Activated naive CD4-positive, alpha-beta T cell treated with anti-CD3 and anti-CD28 coated beads, Interleukin-2, amount 10 ng/mL, durations not matched to agents 7 days and 5 days (primary cell): ENCODE results near the gene SPAG5.

Experiments used
- CTCF ChIA-PET: fragments of 350-600 bp; sonication (Branson Sonifier 250); formaldehyde crosslinking; loops from one replicate; lab custom pipeline; 2021; ENCODE audit warnings: antibody characterized with exemption; lab: Charles Lee
- DNase-seq: peaks from one replicate; pipeline ENCODE4 v3.0.0-alpha.2; 2020
- H3K27ac Mint-ChIP-seq: one replicate; pipeline ENCODE4 v1.8.0; 2021; ENCODE audit warnings: mild to moderate bottlenecking, moderate library complexity, mixed read lengths
- H3K27me3 Mint-ChIP-seq: one replicate; pipeline ENCODE4 v1.8.0; 2021; ENCODE audit warnings: mild to moderate bottlenecking, mixed read lengths
- H3K36me3 Mint-ChIP-seq: one replicate; pipeline ENCODE4 v1.8.0; 2021; ENCODE audit warnings: mixed read lengths
- H3K4me1 Mint-ChIP-seq: one replicate; pipeline ENCODE4 v1.8.0; 2021; ENCODE audit warnings: mixed read lengths
- H3K4me3 Mint-ChIP-seq: one replicate; pipeline ENCODE4 v1.8.0; 2021; ENCODE audit warnings: mild to moderate bottlenecking, moderate library complexity, mixed read lengths
- H3K9me3 Mint-ChIP-seq: one replicate; pipeline ENCODE4 v1.8.0; 2021; ENCODE audit warnings: mixed read lengths

Gene SPAG5, protein sequence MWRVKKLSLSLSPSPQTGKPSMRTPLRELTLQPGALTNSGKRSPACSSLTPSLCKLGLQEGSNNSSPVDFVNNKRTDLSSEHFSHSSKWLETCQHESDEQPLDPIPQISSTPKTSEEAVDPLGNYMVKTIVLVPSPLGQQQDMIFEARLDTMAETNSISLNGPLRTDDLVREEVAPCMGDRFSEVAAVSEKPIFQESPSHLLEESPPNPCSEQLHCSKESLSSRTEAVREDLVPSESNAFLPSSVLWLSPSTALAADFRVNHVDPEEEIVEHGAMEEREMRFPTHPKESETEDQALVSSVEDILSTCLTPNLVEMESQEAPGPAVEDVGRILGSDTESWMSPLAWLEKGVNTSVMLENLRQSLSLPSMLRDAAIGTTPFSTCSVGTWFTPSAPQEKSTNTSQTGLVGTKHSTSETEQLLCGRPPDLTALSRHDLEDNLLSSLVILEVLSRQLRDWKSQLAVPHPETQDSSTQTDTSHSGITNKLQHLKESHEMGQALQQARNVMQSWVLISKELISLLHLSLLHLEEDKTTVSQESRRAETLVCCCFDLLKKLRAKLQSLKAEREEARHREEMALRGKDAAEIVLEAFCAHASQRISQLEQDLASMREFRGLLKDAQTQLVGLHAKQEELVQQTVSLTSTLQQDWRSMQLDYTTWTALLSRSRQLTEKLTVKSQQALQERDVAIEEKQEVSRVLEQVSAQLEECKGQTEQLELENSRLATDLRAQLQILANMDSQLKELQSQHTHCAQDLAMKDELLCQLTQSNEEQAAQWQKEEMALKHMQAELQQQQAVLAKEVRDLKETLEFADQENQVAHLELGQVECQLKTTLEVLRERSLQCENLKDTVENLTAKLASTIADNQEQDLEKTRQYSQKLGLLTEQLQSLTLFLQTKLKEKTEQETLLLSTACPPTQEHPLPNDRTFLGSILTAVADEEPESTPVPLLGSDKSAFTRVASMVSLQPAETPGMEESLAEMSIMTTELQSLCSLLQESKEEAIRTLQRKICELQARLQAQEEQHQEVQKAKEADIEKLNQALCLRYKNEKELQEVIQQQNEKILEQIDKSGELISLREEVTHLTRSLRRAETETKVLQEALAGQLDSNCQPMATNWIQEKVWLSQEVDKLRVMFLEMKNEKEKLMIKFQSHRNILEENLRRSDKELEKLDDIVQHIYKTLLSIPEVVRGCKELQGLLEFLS

GRCh38 chr17:28598799-28599310, at the start of gene SPAG5:
Gene SPAG5, minus strand, starts transcription at chr17:28599025. Its CDS starts 79 bp downstream, at chr17:28598946.
- CTCF ChIA-PET: interaction anchor here (0.9 to 1.0 kb wide), 2 partner anchors 14 to 26 kb away, joined by 3 to 4 read pairs; no protein-coding TSS in a partner anchor
- Mint-ChIP-seq H3K9me3 (no peaks in the 10 kb centered on the region), H3K4me1 (peaks cover 24% of the 10 kb centered on the region), H3K27ac (peak within 1 kb of the TSS; percentile 99), H3K27me3 (no peaks in the 10 kb centered on the region), H3K36me3 (peaks cover 10% of the 10 kb centered on the region), H3K4me3 (peak within 1 kb of the TSS; percentile 82)
- peak; percentile 96 for DNase-seq

GRCh38 chr17:28646039-28646754, 47.4 kb upstream of the SPAG5 start:
- CTCF ChIA-PET: interaction anchor here (0.8 to 5.0 kb wide), 8 partner anchors 16 to 103 kb away, joined by 3 to 35 read pairs (median 3); partner anchors contain the start of genes NEK8, SDF2 and SUPT6H
- Mint-ChIP-seq H3K9me3 (no peaks in the 10 kb centered on the region), H3K4me1 (peaks cover 36% of the 10 kb centered on the region), H3K27me3 (no peaks in the 10 kb centered on the region), H3K36me3 (peaks cover 29% of the 10 kb centered on the region), H3K27ac (peak overlapping the region; percentile 94), H3K4me3 (peak overlapping the region; percentile 88)
- no peak for DNase-seq

- no peak for DNase-seq
- H3K4me3 Mint-ChIP-seq: peak overlapping the region; percentile 88
- peaks cover 36% of the 10 kb centered on the region for H3K4me1 Mint-ChIP-seq
- peak overlapping the region; percentile 94 for H3K27ac Mint-ChIP-seq
- no peaks in the 10 kb centered on the region for H3K27me3 Mint-ChIP-seq
- H3K9me3 Mint-ChIP-seq: no peaks in the 10 kb centered on the region
- peaks cover 31% of the 10 kb centered on the region for H3K36me3 Mint-ChIP-seq
- CTCF ChIA-PET: interaction anchor here (0.8 to 5.0 kb wide), 6 partner anchors 16 to 81 kb away, joined by 3 to 35 read pairs (median 3); partner anchors contain the start of genes PIGS, SDF2 and SUPT6H
Measured at GRCh38 chr17:28645576-28645939, 46.7 kb upstream of the SPAG5 start.

GRCh38 chr17:28644787-28645575, 46.2 kb upstream of the SPAG5 start, which contains the start of gene BLTP2:
Gene BLTP2, minus strand, starts transcription at chr17:28645158. Its CDS starts 102 bp downstream, at chr17:28645056.
- H3K27ac Mint-ChIP-seq: peak within 1 kb of the TSS; percentile 94
- CTCF ChIA-PET: interaction anchor here (0.8 to 5.0 kb wide), 7 partner anchors 17 to 82 kb away, joined by 3 to 35 read pairs (median 3); partner anchors contain the start of genes PIGS, PROCA1, RPL23A and SDF2

DNA sequence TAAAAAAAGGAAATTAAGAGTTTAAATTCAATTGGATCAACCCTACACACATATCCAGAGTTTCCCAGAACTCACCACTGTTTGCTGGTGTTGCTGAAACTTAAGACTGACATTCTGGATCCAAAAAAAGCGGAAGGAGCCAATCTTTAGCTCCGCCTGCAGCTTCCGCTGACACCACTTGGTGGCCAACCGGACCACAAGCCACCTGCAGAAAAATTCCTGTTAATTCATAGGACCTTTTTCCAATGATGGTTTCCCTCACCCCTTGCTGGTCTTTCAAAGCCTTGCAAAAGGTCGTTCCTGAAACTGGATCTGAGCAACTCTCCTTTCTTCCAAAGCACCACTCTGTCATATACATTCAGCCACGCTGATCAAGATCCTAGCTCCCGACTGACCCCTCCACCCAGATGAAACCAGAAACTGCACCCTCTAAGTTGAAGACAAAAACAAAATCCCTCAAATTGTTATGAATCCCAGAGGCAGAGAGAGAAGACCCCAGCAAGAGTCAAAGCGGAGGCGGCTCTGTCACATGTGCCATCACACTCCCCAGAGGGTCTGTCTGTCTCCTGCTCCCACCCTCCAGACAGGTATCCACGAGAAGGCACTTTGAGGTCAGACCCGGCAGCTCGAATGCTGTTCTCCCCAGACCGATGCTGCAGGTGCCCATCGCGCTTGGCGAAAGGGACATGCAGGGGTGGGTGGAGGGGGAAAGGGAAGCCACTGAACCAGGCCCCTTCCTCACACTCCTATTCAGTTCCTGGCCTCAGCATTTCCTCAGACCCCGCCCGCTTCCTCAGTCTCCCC, 45.4 kb upstream of the SPAG5 start:
- Mint-ChIP-seq H3K27ac (peak overlapping the region; percentile 89), H3K27me3 (no peaks in the 10 kb centered on the region), H3K36me3 (peaks cover 37% of the 10 kb centered on the region), H3K9me3 (no peaks in the 10 kb centered on the region), H3K4me3 (peak overlapping the region; percentile 88), H3K4me1 (peaks cover 38% of the 10 kb centered on the region)
- peak; percentile 52 for DNase-seq
- CTCF ChIA-PET: interaction anchor here (0.6 to 5.0 kb wide), 11 partner anchors 9 to 473 kb away, joined by 3 to 35 read pairs (median 3); partner anchors contain the start of genes PIGS, PROCA1, RPL23A and SDF2

More at GRCh38 chr17:28644787-28645575, 46.2 kb upstream of the SPAG5 start, which contains the start of gene BLTP2:
- peaks cover 31% of the 10 kb centered on the region for H3K36me3 Mint-ChIP-seq
- no peaks in the 10 kb centered on the region for H3K9me3 Mint-ChIP-seq
- H3K27me3 Mint-ChIP-seq: no peaks in the 10 kb centered on the region
- peak; percentile 98 for DNase-seq
- peaks cover 36% of the 10 kb centered on the region for H3K4me1 Mint-ChIP-seq
- peak within 1 kb of the TSS; percentile 88 for H3K4me3 Mint-ChIP-seq

- H3K36me3 Mint-ChIP-seq: peaks cover 47% of the 10 kb centered on the region
- CTCF ChIA-PET: interaction anchor here (1.3 kb wide), 1 partner anchor 34 kb away, joined by 3 read pairs; no protein-coding TSS in a partner anchor
- H3K27ac Mint-ChIP-seq: no peak overlapping the region
- no peak overlapping the region for H3K4me3 Mint-ChIP-seq
- H3K27me3 Mint-ChIP-seq: no peaks in the 10 kb centered on the region
- H3K9me3 Mint-ChIP-seq: no peaks in the 10 kb centered on the region
- H3K4me1 Mint-ChIP-seq: peaks cover 33% of the 10 kb centered on the region
- no peak for DNase-seq
Measured at GRCh38 chr17:28641579-28641978, 42.8 kb upstream of the SPAG5 start.

- CTCF ChIA-PET: interaction anchor here (1.0 to 1.5 kb wide), 4 partner anchors 8 to 46 kb away, joined by 3 read pairs; no protein-coding TSS in a partner anchor
- no peaks in the 10 kb centered on the region for H3K9me3 Mint-ChIP-seq
- H3K27ac Mint-ChIP-seq: no peak overlapping the region
- H3K36me3 Mint-ChIP-seq: peaks cover 71% of the 10 kb centered on the region
- peaks cover 9% of the 10 kb centered on the region for H3K4me1 Mint-ChIP-seq
- no peak overlapping the region for H3K4me3 Mint-ChIP-seq
- DNase-seq: no peak
- H3K27me3 Mint-ChIP-seq: no peaks in the 10 kb centered on the region
Measured at GRCh38 chr17:28635506-28635905, 36.7 kb upstream of the SPAG5 start.

GRCh38 chr17:28634206-28634865, 35.5 kb upstream of the SPAG5 start:
- Mint-ChIP-seq H3K4me3 (no peak overlapping the region), H3K4me1 (peaks cover 8% of the 10 kb centered on the region), H3K9me3 (no peaks in the 10 kb centered on the region), H3K27me3 (no peaks in the 10 kb centered on the region), H3K36me3 (peaks cover 64% of the 10 kb centered on the region), H3K27ac (no peak overlapping the region)
- no peak for DNase-seq
- CTCF ChIA-PET: interaction anchor here (1.0 to 1.5 kb wide), 2 partner anchors 9 to 44 kb away, joined by 3 read pairs; no protein-coding TSS in a partner anchor

DNA sequence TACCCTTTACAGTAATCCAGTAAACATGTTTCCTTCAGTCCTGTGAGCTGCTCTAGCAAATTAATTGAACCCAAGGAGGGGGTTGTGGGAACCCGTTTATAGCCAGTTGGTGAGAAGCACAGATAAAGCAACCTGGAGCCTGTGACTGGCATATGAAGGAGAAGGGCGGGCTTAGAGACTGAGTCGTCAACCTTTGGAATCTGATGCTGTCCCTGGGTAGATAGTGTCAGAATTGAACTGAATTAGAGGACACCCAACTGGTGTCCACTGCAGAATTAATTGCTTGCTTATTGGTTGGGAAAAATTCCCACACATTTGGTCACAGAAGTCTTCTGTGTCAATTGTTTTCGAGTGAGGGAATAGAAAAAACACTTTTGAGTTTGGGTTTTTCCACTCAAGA, 28.0 kb upstream of the SPAG5 start:
- no peak overlapping the region for H3K27ac Mint-ChIP-seq
- CTCF ChIA-PET: interaction anchor here (0.9 kb wide), 1 partner anchor 14 kb away, joined by 3 read pairs; no protein-coding TSS in a partner anchor
- no peaks in the 10 kb centered on the region for H3K27me3 Mint-ChIP-seq
- no peaks in the 10 kb centered on the region for H3K9me3 Mint-ChIP-seq
- H3K4me3 Mint-ChIP-seq: no peak overlapping the region
- DNase-seq: no peak
- H3K36me3 Mint-ChIP-seq: peaks cover 46% of the 10 kb centered on the region
- no peaks in the 10 kb centered on the region for H3K4me1 Mint-ChIP-seq

DNA sequence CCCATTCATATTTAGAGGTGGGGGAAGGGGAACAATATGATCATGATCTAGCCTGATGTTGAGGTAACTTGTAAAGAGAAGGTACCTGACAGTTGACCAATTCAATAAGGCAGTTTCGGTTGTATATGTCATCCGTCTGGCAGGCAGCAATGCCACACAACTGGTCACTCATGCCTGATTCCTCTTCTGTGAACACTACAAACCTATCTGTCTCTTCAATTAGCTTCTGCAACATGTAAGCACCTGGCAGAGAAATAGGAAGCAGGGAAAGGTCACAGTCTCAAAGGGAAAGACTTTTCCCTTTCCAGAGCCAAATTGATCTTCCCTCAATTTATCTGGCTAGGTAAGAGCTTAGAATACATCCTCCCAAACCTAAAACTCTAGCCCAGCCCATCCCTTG, 25.3 kb upstream of the SPAG5 start:
- no peak overlapping the region for H3K27ac Mint-ChIP-seq
- no peak for DNase-seq
- H3K36me3 Mint-ChIP-seq: peaks cover 57% of the 10 kb centered on the region
- H3K9me3 Mint-ChIP-seq: no peaks in the 10 kb centered on the region
- H3K4me3 Mint-ChIP-seq: no peak overlapping the region
- H3K4me1 Mint-ChIP-seq: no peaks in the 10 kb centered on the region
- H3K27me3 Mint-ChIP-seq: no peaks in the 10 kb centered on the region
- CTCF ChIA-PET: interaction anchor here (1.0 to 1.1 kb wide), 3 partner anchors 11 to 12 kb away, joined by 3 to 4 read pairs (median 3); partner anchors contain the start of gene RSKR

DNA sequence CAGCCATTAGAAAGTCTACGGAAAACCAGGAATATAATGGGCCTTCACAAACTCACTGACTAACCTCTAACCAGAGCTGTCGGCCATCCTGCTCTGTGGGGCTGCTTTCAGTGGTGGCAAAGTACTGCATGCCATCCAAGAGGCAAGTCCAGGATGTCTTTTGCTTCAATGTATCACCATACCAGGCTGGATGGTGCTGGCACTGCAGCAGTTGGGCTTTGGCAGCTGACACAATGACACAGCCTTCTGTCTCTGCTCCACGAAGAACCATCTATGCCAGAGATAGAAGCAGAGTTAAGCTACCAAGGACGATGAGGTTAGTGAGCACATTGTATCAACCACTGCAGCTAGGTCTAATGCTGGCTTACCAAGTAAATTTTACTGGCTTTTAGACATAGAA, 24.9 kb upstream of the SPAG5 start:
- H3K4me3 Mint-ChIP-seq: no peak overlapping the region
- no peaks in the 10 kb centered on the region for H3K4me1 Mint-ChIP-seq
- no peak for DNase-seq
- H3K36me3 Mint-ChIP-seq: peaks cover 62% of the 10 kb centered on the region
- CTCF ChIA-PET: interaction anchor here (1.0 to 1.2 kb wide), 4 partner anchors 10 to 131 kb away, joined by 3 to 4 read pairs (median 3); partner anchors contain the start of gene RSKR
- no peaks in the 10 kb centered on the region for H3K27me3 Mint-ChIP-seq
- no peaks in the 10 kb centered on the region for H3K9me3 Mint-ChIP-seq
- H3K27ac Mint-ChIP-seq: no peak overlapping the region
